HepG2 (cell line): ENCODE measurements around the gene VPS11. TPM values are rescaled to one million over a fixed set of nuclear protein-coding genes. Genes with fewer than 3 reads are reported as not detected.
A peak's percentile ranks its signal among the peaks of the same experiment; 100 is the strongest.

Experiments
- BRF2 ChIP-seq: sonication (generic); formaldehyde crosslinking; IDR thresholded peaks from 2 replicates; pipeline ENCODE4 v1.8.1; 2022; ENCODE audit warnings: mild to moderate bottlenecking, missing genetic modification reagents
- FOXM1 ChIP-seq: sonication (generic); formaldehyde crosslinking; IDR thresholded peaks from 2 replicates; pipeline ENCODE4 v1.5.0; 2020; ENCODE audit warnings: missing genetic modification reagents
- GABPB1 ChIP-seq: IDR thresholded peaks from 2 replicates; pipeline ENCODE4 v1.6.1; 2016; ENCODE audit warnings: mild to moderate bottlenecking, missing genetic modification reagents, moderate library complexity, missing compliant biosample characterization
- HOXA3 ChIP-seq: sonication (generic); formaldehyde crosslinking; IDR thresholded peaks from 2 replicates; pipeline ENCODE4 v1.5.0; 2020; ENCODE audit warnings: missing genetic modification reagents
- NFAT5 ChIP-seq: sonication (generic); formaldehyde crosslinking; IDR thresholded peaks from 2 replicates; pipeline ENCODE4 v1.4.0; 2020; ENCODE audit warnings: missing genetic modification reagents
- PHF5A ChIP-seq: IDR thresholded peaks from one replicate; pipeline ENCODE4 v1.6.1; 2018; ENCODE audit warnings: low read depth, missing genetic modification reagents; ENCODE audit not compliant: unreplicated experiment
- PRDM15 ChIP-seq: sonication (generic); formaldehyde crosslinking; IDR thresholded peaks from 2 replicates; pipeline ENCODE4 v1.4.0; 2020; ENCODE audit warnings: missing genetic modification reagents
- SALL1 ChIP-seq: sonication (generic); formaldehyde crosslinking; IDR thresholded peaks from 2 replicates; pipeline ENCODE4 v1.8.0; 2022; ENCODE audit warnings: mild to moderate bottlenecking, missing genetic modification reagents
- SIX1 ChIP-seq: sonication (generic); formaldehyde crosslinking; IDR thresholded peaks from 2 replicates; pipeline ENCODE4 v1.4.0; 2020; ENCODE audit warnings: missing genetic modification reagents, borderline replicate concordance
- TRIM22 ChIP-seq: fragments of 450-650 bp; IDR thresholded peaks from 2 replicates; pipeline ENCODE4 v1.6.1; 2017
- ZNF260 ChIP-seq: sonication (generic); formaldehyde crosslinking; IDR thresholded peaks from 2 replicates; pipeline ENCODE4 v1.4.0; 2020; ENCODE audit warnings: missing genetic modification reagents, low read depth, mild to moderate bottlenecking, borderline replicate concordance
- ZNF749 ChIP-seq: sonication (generic); formaldehyde crosslinking; IDR thresholded peaks from 2 replicates; pipeline ENCODE4 v1.8.0; 2022; ENCODE audit warnings: mild to moderate bottlenecking, missing genetic modification reagents, moderate library complexity, borderline replicate concordance
- ZNF770 ChIP-seq: sonication (generic); formaldehyde crosslinking; IDR thresholded peaks from 2 replicates; pipeline ENCODE4 v1.5.0; 2020; ENCODE audit warnings: mild to moderate bottlenecking, missing genetic modification reagents
- ZNF841 ChIP-seq: sonication (generic); formaldehyde crosslinking; IDR thresholded peaks from 2 replicates; pipeline ENCODE4 v1.8.1; 2023; ENCODE audit warnings: missing genetic modification reagents, borderline replicate concordance
- ZNF850 ChIP-seq: sonication (generic); formaldehyde crosslinking; conservative IDR thresholded peaks from 2 replicates; pipeline ENCODE4 v1.9.0; 2021; ENCODE audit warnings: mild to moderate bottlenecking, missing genetic modification reagents
- polyA plus RNA-seq, 8 experiments: library from polyadenylated mRNA; depleted of rRNA in 3 of 8; stranded (reverse) in 7 of 8; unstranded in 1 of 8; fragments of >200 nt; fragmentation: Illumina TruSeq in 4 of 8; extraction: Trizol in 4 of 8; gene quantifications; 2 replicates each; pipeline versions ENCODE4 v1.2.1 to v1.2.3, GENCODE V29; 2011 to 2016; ENCODE audit warnings: low read depth in 4 of 8, missing spikeins in 1 of 8, mixed read lengths in 1 of 8; ENCODE audit not compliant: insufficient read depth in 1 of 8
- total RNA-seq, 5 experiments: library from RNA; depleted of rRNA; stranded (reverse); fragments of >200 nt; fragmentation: Illumina TruSeq; extraction: Trizol; gene quantifications; 2 replicates each; pipeline ENCODE4 v1.2.3, GENCODE V29; 2016; ENCODE audit warnings: low read depth in 1 of 5

The VPS11 gene
- total and polyA plus RNA-seq, 2 of the 13 experiments (the other 11 are each of a cell fraction or from before 2014, with no cell fraction given): 13.7 to 21.6 TPM

GRCh38 chr11:119057000-119057769 lies 10.4 kb upstream of the VPS11 start, which contains the start of gene HYOU1 (continued):
- TF ChIP-seq FOXM1 (CRISPR knock-in tag) (no peak), ZNF770 (0 out of 2 replicates have a peak, but pooled peaks have one; percentile 13), BRF2 (no peak), ZNF260 (no peak), ZNF841 (CRISPR knock-in tag) (no peak), PRDM15 (CRISPR knock-in tag) (no peak), ZNF850 (CRISPR knock-in tag) (no peak), SALL1 (CRISPR knock-in tag) (peak; percentile 56), TRIM22 (no peak), SIX1 (0 out of 2 replicates have a peak, but pooled peaks have one; percentile 9), NFAT5 (CRISPR knock-in tag) (no peak), ZNF749 (CRISPR knock-in tag) (peak; percentile 14; the same call in 1 of the 2 replicates), PHF5A (CRISPR knock-in tag) (no peak), GABPB1 (CRISPR knock-in tag) (peak; percentile 92), HOXA3 (peak; percentile 79)
